ENCODE data around the gene SAE1. TPM values are rescaled to one million over a fixed set of nuclear protein-coding genes. Genes with fewer than 3 reads are reported as not detected.

The SAE1 gene
- total and polyA plus RNA-seq, 10 of the 15 experiments (the other 5 are each of a cell fraction or from before 2014, with no cell fraction given), result 62.0 to 246 (median 148) TPM

GRCh38 chr19:47256693-47257410, 126.2 kb downstream of the SAE1 start:
- Histone ChIP-seq H3K27me3 (replicated peaks in 1 of 2; ENCODE audit: control insufficient read depth in 2 of 2, insufficient read depth in 2 of 2, low read length in 1 of 2) (no peaks in the 10 kb centered on the region), H3K9ac (ENCODE audit: control insufficient read depth, insufficient read depth, low read length) (peak overlapping the region; percentile 86; the same call in 1 of the 2 replicates), H3K9me3 (replicated peaks; ENCODE audit: control insufficient read depth, insufficient read depth, low read length) (no peaks in the 10 kb centered on the region), H3K79me2 (ENCODE audit: control insufficient read depth, insufficient read depth, low read length) (peaks cover 9% of the 10 kb centered on the region), H3K4me2 (ENCODE audit: control insufficient read depth, insufficient read depth) (peak overlapping the region; percentile 97; the same call in 1 of the 2 replicates), H4K20me1 (ENCODE audit: control insufficient read depth, insufficient read depth) (no peaks in the 10 kb centered on the region), H2AFZ (ENCODE audit: control insufficient read depth, low read depth, low read length) (no peak overlapping the region), H3K36me3 (ENCODE audit: control insufficient read depth in 2 of 2, insufficient read depth in 2 of 2, low read length in 1 of 2) (peaks cover 8 to 12% of the 10 kb centered on the region in 2 experiments; a peak in 2 of 4 replicates), H3K4me1 (ENCODE audit: control insufficient read depth, insufficient read depth, low read length) (peaks cover 8% of the 10 kb centered on the region), H3K27ac (ENCODE audit: control insufficient read depth, insufficient read depth) (peak overlapping the region; percentile 86), H3K4me3 (peak overlapping the region; percentile 93; the same call in 1 of the 2 replicates)
- SMC1A ChIA-PET (ENCODE audit: uncharacterized antibody, unreplicated experiment), result interaction anchor here (0.7 to 2.0 kb wide), 9 partner anchors 13 to 126 kb away, joined by 3 to 9 read pairs (median 3); partner anchors contain the start of genes INAFM1 and SAE1
- POLR2A ChIA-PET, result interaction anchor here (0.5 to 3.2 kb wide), 13 partner anchors 9 to 528 kb away, joined by 3 to 39 read pairs (median 4); partner anchors contain the start of genes DHX34, INAFM1 and ZC3H4
- RAD21 ChIA-PET (ENCODE audit: unreplicated experiment), result interaction anchor here (0.7 to 2.2 kb wide), 14 partner anchors 9 to 1776 kb away, joined by 3 to 39 read pairs (median 5); partner anchors contain the start of genes INAFM1 and ZC3H4
- intact Hi-C loops (cut with micrococcal nuclease; ENCODE audit: unreplicated experiment) (loop anchor here (2.0 kb wide), 1 partner anchor 16 kb away; no protein-coding TSS in a partner anchor), in situ Hi-C loops (cut with MboI) (no loop called here)
- BruUV-seq (replicated peaks), result no TSS peak
- peak; percentile 92 for DNase-seq (ENCODE audit: low read depth, low spot score)
- WGBS (ENCODE audit: insufficient coverage, insufficient replicate concordance, low lambda C conversion rate, missing lambda C conversion rate), result 3% methylated on average over 43 of the region's 52 CpGs
- FAIRE-seq, result peak; percentile 100
- CTCF ChIA-PET, result interaction anchor here (0.6 to 2.6 kb wide), 9 partner anchors 11 to 221 kb away, joined by 3 to 57 read pairs (median 3); no protein-coding TSS in a partner anchor
- ATAC-seq, result peak; percentile 91
- TF ChIP-seq CTCF (IDR thresholded peaks at IDR 0.05 in 2 of 3, conservative IDR thresholded peaks at IDR 0.05 in 1 of 3; ENCODE audit: control insufficient read depth in 2 of 3, extremely low read depth in 1 of 3, insufficient read depth in 1 of 3, low read depth in 3 of 3, low read length in 3 of 3), result no peak
- no peak for TF ChIP-seq NR2C2 (IDR thresholded peaks at IDR 0.05; ENCODE audit: borderline replicate concordance, control insufficient read depth, insufficient read length, low read depth)
- TF ChIP-seq YY1 (IDR thresholded peaks at IDR 0.05; ENCODE audit: low read depth, low read length), result 0 out of 2 replicates have a peak, but pooled peaks have one; percentile 4
- TF ChIP-seq SMC3 (IDR thresholded peaks at IDR 0.05; ENCODE audit: borderline replicate concordance, low read length), result no peak
- no peak for TF ChIP-seq GATAD2B (conservative IDR thresholded peaks at IDR 0.05; ENCODE audit: low read depth)
- TF ChIP-seq POLR2AphosphoS5 (IDR thresholded peaks at IDR 0.05; ENCODE audit: low read length), result no peak
- TF ChIP-seq HDAC2 (IDR thresholded peaks at IDR 0.05), result no peak
- TF ChIP-seq SUZ12 (IDR thresholded peaks at IDR 0.05; ENCODE audit: unreplicated experiment), result no peak
- no peak for TF ChIP-seq ZNF207 (IDR thresholded peaks at IDR 0.05; ENCODE audit: borderline replicate concordance)
- TF ChIP-seq POLR2A (IDR thresholded peaks at IDR 0.05; ENCODE audit: low read depth, low read length), result peak; percentile 10; the same call in 1 of the 2 replicates
- no peak for TF ChIP-seq NRF1 (conservative IDR thresholded peaks at IDR 0.05; ENCODE audit: low read depth, low read length)
- TF ChIP-seq MXI1 (IDR thresholded peaks at IDR 0.05; ENCODE audit: low read depth, low read length), result no peak
- TF ChIP-seq TARDBP (IDR thresholded peaks at IDR 0.05; ENCODE audit: borderline replicate concordance), result no peak
- no peak for TF ChIP-seq SIX5 (IDR thresholded peaks at IDR 0.05; ENCODE audit: low read depth, low read length, severe bottlenecking)
- peak; percentile 96 for TF ChIP-seq PAX5 (IDR thresholded peaks at IDR 0.05; ENCODE audit: borderline replicate concordance, low read depth, low read length)
- TF ChIP-seq MEF2A (IDR thresholded peaks at IDR 0.05; ENCODE audit: insufficient read depth, low read depth, low read length), result no peak
- no peak for TF ChIP-seq FOS (IDR thresholded peaks at IDR 0.05; ENCODE audit: borderline replicate concordance, extremely low read depth, insufficient read length)
- no peak for TF ChIP-seq MYB (IDR thresholded peaks at IDR 0.05; ENCODE audit: borderline replicate concordance, low read depth, low read length)
- TF ChIP-seq SP1 (IDR thresholded peaks at IDR 0.05; ENCODE audit: low read depth, low read length), result peak; percentile 79
- TF ChIP-seq RFX5 (IDR thresholded peaks at IDR 0.05; ENCODE audit: low read depth, low read length), result no peak
- peak; percentile 39 to 49; a peak in 1 of 4 replicates for TF ChIP-seq SRF (IDR thresholded peaks at IDR 0.05; ENCODE audit: low read depth in 2 of 2, low read length in 2 of 2)
- TF ChIP-seq ZNF217 (IDR thresholded peaks at IDR 0.05), result no peak

Data from GM12878 (cell line).